Ovary (tissue), 9 donors: ENCODE data around the gene TMEM62. TPM values are rescaled to one million over a fixed set of nuclear protein-coding genes. Genes with fewer than 3 reads are reported as not detected.
A peak's percentile ranks its signal among the peaks of the same experiment; 100 is the strongest.
"Not testable (repeated sequence)": the region's sequence is repeated elsewhere in the genome, so short reads cannot be mapped to it uniquely, and the experiment has no call there.

ENCODE experiments used
- DNase-seq, 5 donors: peaks; one replicate each; pipeline ENCODE4 v3.0.0-alpha.2; 2019 to 2020
- H3K27ac ChIP-seq, 2 donors: fragments of 200-600 bp; one replicate each; pipeline versions ENCODE4 v1.5.1 to v1.8.0; 2019 to 2022
- H3K27me3 ChIP-seq: fragments of 200-600 bp; one replicate; pipeline ENCODE4 v1.8.0; 2022
- H3K36me3 ChIP-seq: fragments of 200-600 bp; sonication (generic); one replicate; pipeline ENCODE4 v1.5.1; 2019
- H3K4me1 ChIP-seq: one replicate; pipeline ENCODE4 v1.8.1; 2013; ENCODE audit warnings: mild to moderate bottlenecking, moderate library complexity; ENCODE audit not compliant: insufficient read depth
- H3K4me3 ChIP-seq: fragments of 200-600 bp; sonication (generic); one replicate; pipeline ENCODE4 v1.5.1; 2017
- H3K9me3 ChIP-seq, 2 donors: fragments of 200-600 bp in 1 of 2; sonication (generic) in 1 of 2; one replicate each; pipeline versions ENCODE4 v1.5.1 to v1.8.1; 2013 to 2019; ENCODE audit warnings: mild to moderate bottlenecking in 1 of 2, moderate library complexity in 1 of 2
- CTCF ChIP-seq, 3 donors: fragments of 450-650 bp in 2 of 3; fragments of 200-600 bp in 1 of 3; IDR thresholded peaks; one replicate each; pipeline versions ENCODE4 v1.5.1 to v1.8.0; 2016 to 2022; ENCODE audit warnings: antibody characterized with exemption in 3 of 3, mild to moderate bottlenecking in 1 of 3
- EP300 ChIP-seq: sonication (generic); formaldehyde crosslinking; IDR thresholded peaks from one replicate; pipeline ENCODE4 v1.6.1; 2017; ENCODE audit warnings: antibody characterized with exemption
- POLR2A ChIP-seq: fragments of 450-650 bp; IDR thresholded peaks from one replicate; pipeline ENCODE4 v1.6.1; 2017; ENCODE audit warnings: antibody characterized with exemption, mild to moderate bottlenecking, moderate library complexity
- WGBS, 3 donors: extraction: QIAGEN DNeasy Blood & Tissue Kit in 1 of 3; methylation state at CpG; one replicate each; pipeline versions ENCODE4 v1.1.5 to v1.1.7; 2013 to 2017; 5-methylcytosine and 5-hydroxymethylcytosine counted together
- intact Hi-C, 4 donors: fragments of 100-400 bp; cut with DNase I; formaldehyde crosslinking; loops; one replicate each; pipeline versions ENCODE4 v1.11.0 to v1.15.1; 2022 to 2023
- polyA plus RNA-seq, 2 donors: library from polyadenylated mRNA; stranded (reverse); fragments of 200-250 nt in 1 of 2; fragments of 350-450 nt in 1 of 2; fragmentation: Illumina TruSeq in 1 of 2; extraction: RNeasy Lipid Tissue Mini Kit (QIAGEN cat#74804) in 1 of 2; gene quantifications; one replicate each; pipeline ENCODE4 v1.2.3, GENCODE V29; 2013 to 2014
- total RNA-seq, 7 donors: library from RNA; depleted of rRNA in 2 of 7; stranded (reverse); fragments of >200 nt in 2 of 7; fragmentation: NEBNext Ultra II Directional in 3 of 7; extraction: Animal tissue kit (Norgen Biotek cat#: 25700) in 3 of 7; gene quantifications; one replicate each; pipeline versions ENCODE4 v1.1.0 to v1.2.4, GENCODE V29; 2016 to 2023
- donor health status: DM: no; HTN: no; CAD: no; lungs with moderate emphysema.
- donor health status: DM: no; HTN: no; CAD: no.
- donor health status: Bipolar disorder and iron deficiency.
- donor health status: DM: yes; HTN: yes; CAD: no.
- donor health status: DM: no; HTN: no; CAD: no.
- donor health status: DM: yes; HTN: yes; CAD: no.

TMEM62 gene
- total and polyA plus RNA-seq, 9 donors: 6.6 to 17.4 (median 13.8) TPM

GRCh38 chr15:43220991-43221403, 87.6 kb downstream of the TMEM62 start, which contains the start of gene EPB42:
TSS of gene EPB42 (minus strand) at chr15:43221018. CDS start at chr15:43220825, 193 bp downstream.
- DNase-seq: no peak
- Histone ChIP-seq H3K4me1 (no peaks in the 10 kb centered on the region), H3K4me3 (no peak within 1 kb of the TSS), H3K9me3 (no peaks in the 10 kb centered on the region), H3K36me3 (no peaks in the 10 kb centered on the region), H3K27me3 (no peaks in the 10 kb centered on the region), H3K27ac (no peak within 1 kb of the TSS)
- TF ChIP-seq CTCF (IDR thresholded peaks at IDR 0.05): no peak
- no peak for TF ChIP-seq POLR2A
- no peak for TF ChIP-seq EP300
- WGBS, 3 donors: 46 to 48% (median 46%) methylated on average over 3 of the region's 3 CpGs
- intact Hi-C loops: no loop called here

- TF ChIP-seq CTCF (IDR thresholded peaks at IDR 0.05): no peak
- TF ChIP-seq POLR2A: no peak
- no peak for TF ChIP-seq EP300
- H3K36me3 ChIP-seq: no peaks in the 10 kb centered on the region
- no peak overlapping the region for H3K4me3 ChIP-seq
- DNase-seq: no peak
- H3K27me3 ChIP-seq: no peaks in the 10 kb centered on the region
- no peaks in the 10 kb centered on the region for H3K4me1 ChIP-seq
- no peaks in the 10 kb centered on the region for H3K9me3 ChIP-seq
- H3K27ac ChIP-seq: no peak overlapping the region
- intact Hi-C loops: no loop called here
- 78 to 80% (median 79%) methylated on average over 1 of the region's 1 CpG for WGBS, 3 donors
Observed at GRCh38 chr15:43221422-43221821, 88.0 kb downstream of the TMEM62 start.

- intact Hi-C loops: no loop called here
- no peaks in the 10 kb centered on the region for H3K36me3 ChIP-seq
- H3K4me3 ChIP-seq: no peak overlapping the region
- no peaks in the 10 kb centered on the region for H3K9me3 ChIP-seq
- 46 to 50% (median 48%) methylated on average over 16 of the region's 16 CpGs for WGBS, 3 donors
- H3K27ac ChIP-seq: no peak overlapping the region
- no peaks in the 10 kb centered on the region for H3K4me1 ChIP-seq
- peak in 2 of 3 donors; percentile 13 to 30 for TF ChIP-seq CTCF (IDR thresholded peaks at IDR 0.05)
- TF ChIP-seq POLR2A: no peak
- no peak for DNase-seq
- H3K27me3 ChIP-seq: no peaks in the 10 kb centered on the region
Observed at GRCh38 chr15:43225201-43225949, 92.0 kb downstream of the TMEM62 start.

GRCh38 chr15:43225950-43226255, 92.5 kb downstream of the TMEM62 start:
- H3K36me3 ChIP-seq, DNase-seq, H3K4me3 ChIP-seq, intact Hi-C loops, H3K4me1 ChIP-seq, H3K9me3 ChIP-seq, H3K27ac ChIP-seq, H3K27me3 ChIP-seq: not testable (repeated sequence)
- WGBS, 3 donors: 91 to 94% (median 94%) methylated on average over 12 of the region's 12 CpGs

DNA sequence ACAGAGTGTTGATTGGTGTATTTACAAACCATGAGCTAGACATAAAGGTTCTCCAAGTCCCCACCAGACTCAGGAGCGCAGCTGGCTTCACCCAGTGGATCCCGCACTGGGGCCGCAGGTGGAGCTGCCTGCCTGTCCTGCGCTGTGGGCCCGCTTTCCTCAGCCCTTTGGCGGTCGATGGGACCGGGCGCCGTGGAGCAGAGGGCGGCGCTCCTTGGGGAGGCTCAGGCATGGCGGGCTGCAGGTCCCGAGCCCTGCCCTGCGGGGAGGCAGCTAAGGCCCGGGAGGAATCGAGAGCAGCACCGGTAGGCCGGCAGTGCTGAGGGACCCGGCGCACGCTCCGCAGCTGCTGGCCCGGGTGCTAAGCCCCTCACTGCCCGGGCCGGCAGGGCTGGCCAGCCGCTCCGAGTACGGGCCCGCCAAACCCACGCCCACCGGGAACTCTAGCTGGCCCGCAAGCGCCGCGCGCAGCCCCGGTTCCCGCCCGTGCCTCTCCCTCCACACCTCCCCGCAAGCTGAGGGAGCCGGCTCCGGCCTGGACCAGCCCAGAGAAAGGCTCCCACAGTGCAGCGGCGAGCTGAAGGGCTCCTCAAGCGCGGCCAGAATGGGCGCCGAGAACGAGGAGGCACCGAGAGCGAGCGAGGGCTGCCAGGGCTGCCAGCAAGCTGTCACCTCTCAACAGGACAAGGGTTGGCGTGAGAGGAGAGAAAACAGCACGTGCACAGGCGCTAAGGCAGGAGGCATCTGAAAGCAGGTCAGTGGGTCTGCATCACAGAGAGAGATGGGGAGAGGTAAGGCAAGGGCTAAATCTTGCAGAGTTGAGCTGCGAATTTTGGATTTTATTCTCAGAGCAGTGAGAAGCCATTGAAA, 93.3 kb downstream of the TMEM62 start:
- no peak for TF ChIP-seq CTCF (IDR thresholded peaks at IDR 0.05)
- no peak for TF ChIP-seq POLR2A
- no peak for TF ChIP-seq EP300
- H3K9me3 ChIP-seq: no peaks in the 10 kb centered on the region
- no peak overlapping the region for H3K4me3 ChIP-seq
- H3K4me1 ChIP-seq: no peaks in the 10 kb centered on the region
- no peaks in the 10 kb centered on the region for H3K27me3 ChIP-seq
- H3K27ac ChIP-seq: no peak overlapping the region
- no peak for DNase-seq
- no peaks in the 10 kb centered on the region for H3K36me3 ChIP-seq
- 95 to 96% (median 96%) methylated on average over 53 to 57 of the region's 57 CpGs for WGBS, 3 donors
- intact Hi-C loops: no loop called here
